OCI-LY7 (cell line): ENCODE data around the gene TSTD1. TPM values are rescaled to one million over a fixed set of nuclear protein-coding genes. Genes with fewer than 3 reads are reported as not detected.

Experiments
- BruUV-seq: library from RNA; stranded (reverse); fragments of 400-500 nt; replicated peaks from 2 replicates; lab custom pipeline; 2021; lab: Mats Ljungman, UMichigan
- CTCF ChIA-PET: fragments of 300-600 bp; sonication (Branson Sonifier 250); formaldehyde crosslinking; loops from one replicate; lab custom pipeline; 2022; ENCODE audit warnings: antibody characterized with exemption; ENCODE audit not compliant: unreplicated experiment; lab: Charles Lee
- POLR2A ChIA-PET: fragments of 300-600 bp; sonication (Branson Sonifier 250); formaldehyde crosslinking; loops from one replicate; lab custom pipeline; 2022; ENCODE audit warnings: antibody characterized with exemption; lab: Charles Lee
- DNase-seq: peaks from one replicate; pipeline ENCODE4 v3.0.0-alpha.2; 2015; ENCODE audit warnings: low spot score
- H2AFZ ChIP-seq: fragments of 200-600 bp; sonication (generic), shearing (Covaris generic); 2 replicates; pipeline ENCODE4 v1.6.1; 2014; ENCODE audit warnings: mild to moderate bottlenecking, antibody characterized with exemption, low read length, moderate library complexity
- H3K27ac ChIP-seq: fragments of 200-600 bp; sonication (generic); 2 replicates; pipeline ENCODE4 v1.5.1; 2014; ENCODE audit warnings: mixed run types, low read depth, mild to moderate bottlenecking, moderate library complexity, low read length, inconsistent platforms; ENCODE audit not compliant: poor library complexity, severe bottlenecking
- H3K36me3 ChIP-seq: fragments of 200-600 bp; sonication (generic); 2 replicates; pipeline ENCODE4 v1.6.1; 2014; ENCODE audit warnings: mild to moderate bottlenecking, antibody characterized with exemption, low read length, moderate library complexity, mixed read lengths; ENCODE audit not compliant: insufficient read depth
- H3K4me1 ChIP-seq: fragments of 200-600 bp; sonication (generic); 2 replicates; pipeline ENCODE4 v1.5.1; 2014; ENCODE audit warnings: mild to moderate bottlenecking, low read length; ENCODE audit not compliant: insufficient read depth, poor library complexity, severe bottlenecking
- H3K4me2 ChIP-seq: fragments of 200-600 bp; sonication (generic); 2 replicates; pipeline ENCODE4 v1.6.1; 2014; ENCODE audit warnings: mild to moderate bottlenecking, low read length
- H3K4me3 ChIP-seq: fragments of 200-600 bp; sonication (generic); 2 replicates; pipeline ENCODE4 v1.5.1; 2014; ENCODE audit warnings: mild to moderate bottlenecking, low read depth, low read length; ENCODE audit not compliant: poor library complexity, severe bottlenecking
- H3K79me2 ChIP-seq: fragments of 200-600 bp; sonication (generic); 2 replicates; pipeline ENCODE4 v1.6.1; 2016; ENCODE audit warnings: low read depth, mild to moderate bottlenecking, low read length, moderate library complexity, mixed read lengths; ENCODE audit not compliant: insufficient read depth
- H3K9me2 ChIP-seq: fragments of 200-600 bp; sonication (generic); 2 replicates; pipeline ENCODE4 v1.6.1; 2016; ENCODE audit warnings: mild to moderate bottlenecking, low read length, mixed read lengths; ENCODE audit not compliant: insufficient read depth
- H3K9me3 ChIP-seq: fragments of 200-600 bp; sonication (generic); 2 replicates; pipeline ENCODE4 v1.6.1; 2014; ENCODE audit warnings: mild to moderate bottlenecking, mixed run types, low read length, mixed read lengths
- H4K20me1 ChIP-seq: fragments of 200-600 bp; sonication (generic); 2 replicates; pipeline ENCODE4 v1.6.1; 2014; ENCODE audit warnings: mild to moderate bottlenecking, antibody characterized with exemption, low read length, moderate library complexity, mixed read lengths; ENCODE audit not compliant: insufficient read depth
- CTCF ChIP-seq: fragments of 200-600 bp; sonication (generic); conservative IDR thresholded peaks from 2 replicates; pipeline ENCODE4 v1.5.1; 2014; ENCODE audit warnings: mild to moderate bottlenecking, antibody characterized with exemption, low read length, moderate library complexity, mixed read lengths
- EZH2phosphoT487 ChIP-seq: fragments of 200-600 bp; sonication (generic); IDR thresholded peaks from 2 replicates; pipeline ENCODE4 v1.6.1; 2018; ENCODE audit warnings: low read depth, borderline replicate concordance, mild to moderate bottlenecking, mixed run types, antibody characterized with exemption, low read length, moderate library complexity, mixed read lengths
- intact Hi-C: fragments of 100-400 bp; cut with micrococcal nuclease; formaldehyde crosslinking; loops from one replicate; pipeline ENCODE4 v1.10.0; 2022; ENCODE audit not compliant: unreplicated experiment
- total RNA-seq, 2 experiments: library from RNA; depleted of rRNA in 1 of 2; stranded (reverse); fragments of >200 nt in 1 of 2; shearing (Covaris generic) in 1 of 2; gene quantifications; 2 replicates each; pipeline ENCODE4 v1.2.3, GENCODE V29; 2014 to 2022

TSTD1 gene
- total RNA-seq, 2 experiments from 2014 or later: 73.4 to 164 TPM

- Histone ChIP-seq H4K20me1 (no peaks in the 10 kb centered on the region), H3K4me3 (no peak overlapping the region), H3K9me3 (no peaks in the 10 kb centered on the region), H3K79me2 (no peaks in the 10 kb centered on the region), H3K36me3 (peaks cover 12% of the 10 kb centered on the region), H3K27ac (no peak overlapping the region), H2AFZ (no peak overlapping the region), H3K9me2 (no peaks in the 10 kb centered on the region), H3K4me2 (no peak overlapping the region), H3K4me1 (peaks cover 11% of the 10 kb centered on the region)
- intact Hi-C loops: loop anchor here (5.0 kb wide), 1 partner anchor 158 kb away; the partner anchor contains the start of gene USP21
- ChIA-PET CTCF (interaction anchor here (0.5 kb wide), 1 partner anchor 43 kb away, joined by 3 read pairs; no protein-coding TSS in a partner anchor), POLR2A (no interaction called here)
- DNase-seq: no peak
- TF ChIP-seq EZH2phosphoT487: no peak
- 0 out of 2 replicates have a peak, but pooled peaks have one; percentile 19 for TF ChIP-seq CTCF
- no TSS peak for BruUV-seq
Measured at GRCh38 chr1:160999376-160999775, 39.4 kb downstream of the TSTD1 start.

GRCh38 chr1:160997323-160998038 is 41.3 kb downstream of the TSTD1 start:
- no peak overlapping the region for H3K27ac ChIP-seq

More at GRCh38 chr1:160997323-160998038, 41.3 kb downstream of the TSTD1 start:
- ChIA-PET POLR2A (interaction anchor here (0.6 to 1.4 kb wide), 7 partner anchors 24 to 371 kb away, joined by 3 to 4 read pairs (median 3); partner anchors contain the start of genes CFAP126 and USF1), CTCF (interaction anchor here (0.7 to 1.3 kb wide), 7 partner anchors 23 to 141 kb away, joined by 3 to 7 read pairs (median 4); partner anchors contain the start of genes F11R and KLHDC9)
- no peak overlapping the region for H2AFZ ChIP-seq
- no peak overlapping the region for H3K4me3 ChIP-seq
- BruUV-seq: no TSS peak
- no peaks in the 10 kb centered on the region for H3K79me2 ChIP-seq
- H3K36me3 ChIP-seq: peaks cover 12% of the 10 kb centered on the region
- intact Hi-C loops: loop anchor here (1.0 to 5.0 kb wide), 4 partner anchors 41 to 160 kb away; partner anchors contain the start of genes TSTD1 and USP21
- DNase-seq: peak; percentile 70
- no peak overlapping the region for H3K4me2 ChIP-seq
- H3K9me3 ChIP-seq: no peaks in the 10 kb centered on the region
- H4K20me1 ChIP-seq: no peaks in the 10 kb centered on the region
- no peaks in the 10 kb centered on the region for H3K9me2 ChIP-seq
- peaks cover 11% of the 10 kb centered on the region for H3K4me1 ChIP-seq
- TF ChIP-seq CTCF: peak; percentile 84
- TF ChIP-seq EZH2phosphoT487: no peak
